NB4 (cell line): ENCODE data around the gene SOX6.

ENCODE experiments used
- MYC ChIP-seq: IDR thresholded peaks from 2 replicates; pipeline ENCODE4 v1.6.1; 2011; ENCODE audit warnings: low read depth, low read length
- POLR2A ChIP-seq: IDR thresholded peaks from 2 replicates; pipeline ENCODE4 v1.6.1; 2011; ENCODE audit warnings: mild to moderate bottlenecking; ENCODE audit not compliant: insufficient read length; ENCODE audit errors: extremely low read depth
- TF ChIP-seq, protein P1 (sequence below): IDR thresholded peaks from one replicate; pipeline ENCODE4 v1.5.1; 2012; ENCODE audit warnings: low read depth, low read length
- TF ChIP-seq, protein P2 (sequence below): IDR thresholded peaks from 2 replicates; pipeline ENCODE4 v1.6.1; 2011; ENCODE audit warnings: low read depth, low read length

DNA sequence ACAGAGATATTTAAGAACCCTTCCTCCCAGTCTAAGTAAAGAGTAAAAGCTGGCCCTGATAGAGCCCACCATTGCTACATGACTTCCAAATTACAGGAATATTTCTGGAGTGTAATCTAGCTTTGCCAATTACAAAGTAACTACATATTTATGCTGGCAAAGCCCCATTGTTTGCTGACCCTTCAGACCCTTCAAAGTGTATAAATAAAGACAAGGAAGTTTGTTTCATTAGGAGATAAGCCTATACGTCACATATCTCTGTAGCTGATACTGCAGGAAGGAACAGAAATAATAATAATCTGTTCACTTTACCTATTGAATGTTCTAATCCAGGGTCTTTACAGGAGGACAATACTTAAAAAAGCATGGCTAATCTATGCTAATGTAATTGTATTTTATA, 375.1 kb downstream of the SOX6 start:
- TF ChIP-seq, protein P1, sequence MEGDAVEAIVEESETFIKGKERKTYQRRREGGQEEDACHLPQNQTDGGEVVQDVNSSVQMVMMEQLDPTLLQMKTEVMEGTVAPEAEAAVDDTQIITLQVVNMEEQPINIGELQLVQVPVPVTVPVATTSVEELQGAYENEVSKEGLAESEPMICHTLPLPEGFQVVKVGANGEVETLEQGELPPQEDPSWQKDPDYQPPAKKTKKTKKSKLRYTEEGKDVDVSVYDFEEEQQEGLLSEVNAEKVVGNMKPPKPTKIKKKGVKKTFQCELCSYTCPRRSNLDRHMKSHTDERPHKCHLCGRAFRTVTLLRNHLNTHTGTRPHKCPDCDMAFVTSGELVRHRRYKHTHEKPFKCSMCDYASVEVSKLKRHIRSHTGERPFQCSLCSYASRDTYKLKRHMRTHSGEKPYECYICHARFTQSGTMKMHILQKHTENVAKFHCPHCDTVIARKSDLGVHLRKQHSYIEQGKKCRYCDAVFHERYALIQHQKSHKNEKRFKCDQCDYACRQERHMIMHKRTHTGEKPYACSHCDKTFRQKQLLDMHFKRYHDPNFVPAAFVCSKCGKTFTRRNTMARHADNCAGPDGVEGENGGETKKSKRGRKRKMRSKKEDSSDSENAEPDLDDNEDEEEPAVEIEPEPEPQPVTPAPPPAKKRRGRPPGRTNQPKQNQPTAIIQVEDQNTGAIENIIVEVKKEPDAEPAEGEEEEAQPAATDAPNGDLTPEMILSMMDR: no peak
- TF ChIP-seq POLR2A: no peak
- TF ChIP-seq, protein P2, sequence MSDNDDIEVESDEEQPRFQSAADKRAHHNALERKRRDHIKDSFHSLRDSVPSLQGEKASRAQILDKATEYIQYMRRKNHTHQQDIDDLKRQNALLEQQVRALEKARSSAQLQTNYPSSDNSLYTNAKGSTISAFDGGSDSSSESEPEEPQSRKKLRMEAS: no peak
- TF ChIP-seq MYC: no peak
